Endothelial cell of umbilical vein (primary cell): ENCODE measurements around the gene ASMTL. TPM values are rescaled to one million over a fixed set of nuclear protein-coding genes. Genes with fewer than 3 reads are reported as not detected.

Experiments used
- BruUV-seq: library from RNA; stranded (reverse); fragments of 400-500 nt; replicated peaks from 2 replicates; lab custom pipeline; 2021; lab: Mats Ljungman, UMichigan
- CTCF ChIA-PET: fragments of 300-600, 350-600 bp; sonication (Branson Sonifier 250); formaldehyde crosslinking; loops from one replicate; lab custom pipeline; 2021; ENCODE audit warnings: antibody characterized with exemption, inconsistent platforms; lab: Charles Lee
- POLR2A ChIA-PET: fragments of 300-600, 350-600 bp; sonication (Branson Sonifier 250); formaldehyde crosslinking; loops from one replicate; lab custom pipeline; 2021; ENCODE audit warnings: antibody characterized with exemption, inconsistent platforms; lab: Charles Lee
- DNase-seq: peaks from one replicate; pipeline ENCODE4 v3.0.0-alpha.2; 2011; ENCODE audit warnings: low read depth, low spot score
- FAIRE-seq: peaks from 2 replicates; lab custom pipeline; 2011; peaks lifted over from hg19 to GRCh38; lab: Jason Lieb, UNC
- H2AFZ ChIP-seq: 2 replicates; pipeline ENCODE4 v1.6.0; 2012; ENCODE audit warnings: low read depth, low read length, control low read depth, inconsistent platforms
- H3K27ac ChIP-seq: 2 replicates; pipeline ENCODE4 v1.5.1; 2011; ENCODE audit warnings: low read depth, mild to moderate bottlenecking, control low read depth, low read length, moderate library complexity; ENCODE audit not compliant: insufficient read depth
- H3K27me3 ChIP-seq, 2 experiments: 2 replicates each; pipeline versions ENCODE4 v1.6.0 to v1.6.1; 2011; ENCODE audit warnings: low read length in 2 of 2, mixed read lengths in 1 of 2; ENCODE audit not compliant: control insufficient read depth in 2 of 2, insufficient read depth in 2 of 2
- H3K36me3 ChIP-seq, 2 experiments: 2 replicates in 1 of 2; 3 replicates in 1 of 2; pipeline ENCODE4 v1.5.1; 2011; ENCODE audit warnings: low read length in 2 of 2, mild to moderate bottlenecking in 1 of 2, moderate library complexity in 1 of 2; ENCODE audit not compliant: control insufficient read depth in 2 of 2, insufficient read depth in 2 of 2; ENCODE audit errors: extremely low read depth in 1 of 2
- H3K4me1 ChIP-seq: 3 replicates; pipeline ENCODE4 v1.5.1; 2011; ENCODE audit warnings: mild to moderate bottlenecking, low read length; ENCODE audit not compliant: control insufficient read depth, insufficient read depth; ENCODE audit errors: extremely low read depth
- H3K4me2 ChIP-seq: 2 replicates; pipeline ENCODE4 v1.6.1; 2011; ENCODE audit warnings: low read length, control low read depth, mixed read lengths; ENCODE audit not compliant: insufficient read depth
- H3K4me3 ChIP-seq, 3 experiments: fragments of 200-600 bp in 1 of 3; sonication (generic), shearing (Covaris generic) in 1 of 3; replicated peaks in 1 of 3; 2 replicates each; pipeline ENCODE4 v1.5.1; 2011 to 2016; ENCODE audit warnings: control low read depth in 3 of 3, low read length in 3 of 3, mild to moderate bottlenecking in 2 of 3, inconsistent platforms in 1 of 3, low read depth in 1 of 3, moderate library complexity in 1 of 3; ENCODE audit not compliant: insufficient read depth in 1 of 3
- H3K79me2 ChIP-seq: 2 replicates; pipeline ENCODE4 v1.6.0; 2012; ENCODE audit warnings: low read length, inconsistent platforms; ENCODE audit not compliant: control insufficient read depth, insufficient read depth
- H3K9ac ChIP-seq: replicated peaks from 2 replicates; pipeline ENCODE3; 2011; ENCODE audit warnings: low read length, control low read depth; ENCODE audit not compliant: insufficient read depth; ENCODE audit errors: extremely low read depth
- H3K9me1 ChIP-seq: replicated peaks from 3 replicates; pipeline ENCODE4 v1.6.0; 2011; ENCODE audit warnings: mild to moderate bottlenecking, low read length; ENCODE audit not compliant: control insufficient read depth, insufficient read depth; ENCODE audit errors: extremely low read depth
- H3K9me3 ChIP-seq: replicated peaks from 2 replicates; pipeline ENCODE4 v1.5.1; 2012; ENCODE audit warnings: low read length, inconsistent platforms; ENCODE audit not compliant: control insufficient read depth, insufficient read depth
- H4K20me1 ChIP-seq: replicated peaks from 2 replicates; pipeline ENCODE3; 2011; ENCODE audit warnings: mild to moderate bottlenecking, low read length; ENCODE audit not compliant: control insufficient read depth, insufficient read depth; ENCODE audit errors: extremely low read depth
- CTCF ChIP-seq, 2 donors: IDR thresholded peaks; 1 replicate in 1 of 2; 2 replicates in 1 of 2; pipeline ENCODE4 v1.5.1; 2011; ENCODE audit warnings: low read length in 2 of 2, mild to moderate bottlenecking in 2 of 2, moderate library complexity in 2 of 2, control low read depth in 1 of 2, inconsistent platforms in 1 of 2, low read depth in 1 of 2; ENCODE audit not compliant: insufficient read depth in 1 of 2; ENCODE audit errors: extremely low read depth in 1 of 2
- EZH2 ChIP-seq: IDR thresholded peaks from 2 replicates; pipeline ENCODE4 v1.6.1; 2012; ENCODE audit warnings: borderline replicate concordance, low read depth, mild to moderate bottlenecking, moderate library complexity, low read length, inconsistent platforms; ENCODE audit not compliant: severe bottlenecking
- FOS ChIP-seq: IDR thresholded peaks from 2 replicates; pipeline ENCODE4 v1.6.1; 2011; ENCODE audit warnings: mild to moderate bottlenecking, low read length, moderate library complexity, borderline replicate concordance; ENCODE audit not compliant: insufficient read depth
- GATA2 ChIP-seq: IDR thresholded peaks from 2 replicates; pipeline ENCODE4 v1.7.0; 2011; ENCODE audit warnings: low read depth, mild to moderate bottlenecking, moderate library complexity, mixed read lengths, low read length; ENCODE audit not compliant: insufficient read length, insufficient read depth
- JUN ChIP-seq: IDR thresholded peaks from 2 replicates; pipeline ENCODE4 v1.6.1; 2011; ENCODE audit warnings: borderline replicate concordance, low read depth; ENCODE audit not compliant: insufficient read length, insufficient read depth
- MYC ChIP-seq: IDR thresholded peaks from one replicate; pipeline ENCODE4 v1.6.1; 2011; ENCODE audit warnings: mild to moderate bottlenecking, low read depth, low read length
- POLR2A ChIP-seq: IDR thresholded peaks from 2 replicates; pipeline ENCODE4 v1.6.1; 2012; ENCODE audit warnings: low read depth, mild to moderate bottlenecking, control low read depth, low read length
- POLR2AphosphoS5 ChIP-seq: IDR thresholded peaks from 2 replicates; pipeline ENCODE4 v1.6.1; 2012; ENCODE audit warnings: low read depth, mild to moderate bottlenecking, control low read depth, low read length, moderate library complexity; ENCODE audit not compliant: insufficient read depth
- dilution Hi-C: fragments of 300-500 bp; cut with MboI; formaldehyde crosslinking; loops from one replicate; pipeline ENCODE4 v1.15.0; 2019; ENCODE audit warnings: low sequenced_read_pairs; ENCODE audit not compliant: extremely low pct_ligation_motif_present
- intact Hi-C: fragments of 100-400 bp; cut with micrococcal nuclease; formaldehyde crosslinking; loops from one replicate; pipeline ENCODE4 v1.10.0; 2022
- polyA plus RNA-seq, 4 experiments: library from polyadenylated mRNA; depleted of rRNA in 3 of 4; stranded (reverse) in 3 of 4; unstranded in 1 of 4; fragments of >200 nt; gene quantifications; 2 replicates each; pipeline versions ENCODE4 v1.2.1 to v1.2.3, GENCODE V29; 2011 to 2012; ENCODE audit warnings: missing spikeins in 1 of 4
- total RNA-seq: library from RNA; stranded (reverse); gene quantifications from 2 replicates; pipeline ENCODE4 v1.2.3, GENCODE V29; 2021
- TF ChIP-seq, protein P1 (sequence below): IDR thresholded peaks from 2 replicates; pipeline ENCODE4 v1.6.1; 2011; ENCODE audit not compliant: insufficient read depth, insufficient read length

ASMTL gene
- total and polyA plus RNA-seq, 2 donors (not counting 3 experiments of a cell fraction or from before 2014, with no cell fraction given) = 27.1 to 29.9 TPM

- no peaks in the 10 kb centered on the region for H3K27me3 ChIP-seq
- peak overlapping the region; percentile 63 for H3K27ac ChIP-seq
- intact Hi-C loops (loop anchor here (1.0 to 5.0 kb wide), 7 partner anchors 35 to 1073 kb away; partner anchors contain the start of gene AKAP17A), dilution Hi-C loops (no loop called here)
- H4K20me1 ChIP-seq = peaks cover 3% of the 10 kb centered on the region
- H3K9me1 ChIP-seq = no peaks in the 10 kb centered on the region
- peak overlapping the region; percentile 25 to 100 (median 68) for H3K4me3 ChIP-seq
- peak overlapping the region; percentile 78 for H3K9ac ChIP-seq
- H2AFZ ChIP-seq = peak overlapping the region; percentile 69
- CTCF ChIA-PET = no interaction called here
- FAIRE-seq = no peak
- peaks cover 15% of the 10 kb centered on the region for H3K4me1 ChIP-seq
- H3K79me2 ChIP-seq = peaks cover 44% of the 10 kb centered on the region
- BruUV-seq = no TSS peak
- H3K36me3 ChIP-seq = peaks cover 6 to 27% of the 10 kb centered on the region in 2 experiments
- H3K4me2 ChIP-seq = peak overlapping the region; percentile 34
- no peaks in the 10 kb centered on the region for H3K9me3 ChIP-seq
- DNase-seq = no peak
- no peak for TF ChIP-seq MYC
- no peak for TF ChIP-seq GATA2
- TF ChIP-seq JUN = no peak
- TF ChIP-seq FOS = no peak
- TF ChIP-seq CTCF (IDR thresholded peaks at IDR 0.05; ENCODE audit: extremely low read depth in 1 of 2, insufficient read depth in 1 of 2, low read depth in 1 of 2, low read length in 2 of 2) = no peak
- peak; percentile 72 for TF ChIP-seq POLR2A
- peak; percentile 83 for TF ChIP-seq POLR2AphosphoS5
- no peak for TF ChIP-seq EZH2
- TF ChIP-seq, protein P1, sequence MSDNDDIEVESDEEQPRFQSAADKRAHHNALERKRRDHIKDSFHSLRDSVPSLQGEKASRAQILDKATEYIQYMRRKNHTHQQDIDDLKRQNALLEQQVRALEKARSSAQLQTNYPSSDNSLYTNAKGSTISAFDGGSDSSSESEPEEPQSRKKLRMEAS = no peak
- POLR2A ChIA-PET = no interaction called here
Measured at GRCh38 chrX:1392376-1393068, 60.2 kb downstream of the ASMTL start.
